HCT116 (cell line): Measurements from ENCODE around the gene AGAP1. TPM values are rescaled to one million over a fixed set of nuclear protein-coding genes. Genes with fewer than 3 reads are reported as not detected.

Experiments used
- ATAC-seq: fragments of 200-7000 bp; cut with Tn5 transposase; 2 replicates; pipeline ENCODE4 v1.9.1; 2020; ENCODE audit warnings: mild to moderate bottlenecking, moderate library complexity
- BruUV-seq: library from RNA; stranded (reverse); fragments of 400-500 nt; replicated peaks from 2 replicates; lab custom pipeline; 2021; lab: Mats Ljungman, UMichigan
- CTCF ChIA-PET: fragments of 300-600 bp; sonication (Branson Sonifier 250); formaldehyde crosslinking; loops from one replicate; lab custom pipeline; 2021; ENCODE audit warnings: antibody characterized with exemption; lab: Charles Lee
- POLR2A ChIA-PET: fragments of 300-600, 350-600 bp; sonication (Branson Sonifier 250); formaldehyde crosslinking; loops from one replicate; lab custom pipeline; 2021; ENCODE audit warnings: antibody characterized with exemption; lab: Charles Lee
- RAD21 ChIA-PET, 2 experiments: fragments of 300-600 bp; sonication (Branson Sonifier 250); formaldehyde crosslinking; loops; one replicate each; lab custom pipeline; 2023; ENCODE audit warnings: low total read pairs in 2 of 2; ENCODE audit not compliant: uncharacterized antibody in 2 of 2, unreplicated experiment in 2 of 2, low non-redundant PET in 1 of 2; lab: Charles Lee
- DNase-seq: peaks from one replicate; pipeline ENCODE4 v3.0.0-alpha.2; 2010; ENCODE audit warnings: low read depth, low spot score
- H2AFZ ChIP-seq: fragments of 200-600 bp; shearing (Covaris generic), sonication (generic); 2 replicates; pipeline ENCODE4 v1.6.1; 2017; ENCODE audit warnings: low read depth, mixed run types, mixed read lengths, antibody characterized with exemption, low read length; ENCODE audit not compliant: poor library complexity, severe bottlenecking
- H3K27ac ChIP-seq: 2 replicates; pipeline ENCODE4 v1.5.1; 2012; ENCODE audit warnings: low read depth, low read length
- H3K27me3 ChIP-seq: fragments of 200-600 bp; sonication (generic); 2 replicates; pipeline ENCODE4 v1.6.1; 2016; ENCODE audit warnings: mixed run types, low read length, mixed read lengths; ENCODE audit not compliant: insufficient read depth
- H3K36me3 ChIP-seq, 2 experiments: fragments of 200-500 bp in 1 of 2; fragments of 200-600 bp in 1 of 2; sonication (Bioruptor generic) in 1 of 2; sonication (generic) in 1 of 2; 2 replicates each; pipeline versions ENCODE4 v1.5.1 to v1.6.1; 2014 to 2016; ENCODE audit warnings: low read length in 2 of 2, inconsistent platforms in 1 of 2, mixed read lengths in 1 of 2, mixed run types in 1 of 2; ENCODE audit not compliant: insufficient read depth in 2 of 2, control insufficient read depth in 1 of 2
- H3K4me1 ChIP-seq, 2 experiments: fragments of 200-600 bp in 1 of 2; sonication (generic) in 1 of 2; 2 replicates each; pipeline versions ENCODE4 v1.5.1 to v1.6.1; 2012 to 2017; ENCODE audit warnings: low read length in 2 of 2, inconsistent platforms in 1 of 2, mild to moderate bottlenecking in 1 of 2, mixed read lengths in 1 of 2, mixed run types in 1 of 2, moderate library complexity in 1 of 2; ENCODE audit not compliant: insufficient read depth in 2 of 2, control insufficient read depth in 1 of 2
- H3K4me2 ChIP-seq: fragments of 200-600 bp; sonication (generic); 2 replicates; pipeline ENCODE4 v1.6.1; 2017; ENCODE audit warnings: mixed run types, low read length, mixed read lengths
- H3K4me3 ChIP-seq, 2 experiments: fragments of 200-600 bp in 1 of 2; sonication (generic) in 1 of 2; replicated peaks in 1 of 2; 2 replicates each; pipeline ENCODE4 v1.5.1; 2011 to 2016; ENCODE audit warnings: low read length in 2 of 2, control low read depth in 1 of 2, low read depth in 1 of 2, mild to moderate bottlenecking in 1 of 2, mixed read lengths in 1 of 2, mixed run types in 1 of 2
- H3K79me2 ChIP-seq: fragments of 200-600 bp; sonication (generic); 2 replicates; pipeline ENCODE4 v1.6.1; 2017; ENCODE audit warnings: mild to moderate bottlenecking, mixed run types, low read length, moderate library complexity, mixed read lengths; ENCODE audit not compliant: insufficient read depth
- H3K9ac ChIP-seq: fragments of 200-600 bp; sonication (generic); 2 replicates; pipeline ENCODE4 v1.6.1; 2016; ENCODE audit warnings: low read length, mixed read lengths
- H3K9me2 ChIP-seq: fragments of 200-600 bp; sonication (generic), shearing (Covaris generic); 2 replicates; pipeline ENCODE4 v1.6.1; 2017; ENCODE audit warnings: mixed run types, mild to moderate bottlenecking, moderate library complexity; ENCODE audit not compliant: insufficient read depth
- H3K9me3 ChIP-seq, 2 experiments: fragments of 200-500 bp in 1 of 2; fragments of 200-600 bp in 1 of 2; sonication (Bioruptor generic) in 1 of 2; sonication (generic) in 1 of 2; 2 replicates each; pipeline ENCODE4 v1.6.1; 2014 to 2017; ENCODE audit warnings: low read length in 2 of 2, mixed read lengths in 2 of 2, inconsistent platforms in 1 of 2, low read depth in 1 of 2, mild to moderate bottlenecking in 1 of 2, mixed run types in 1 of 2, moderate library complexity in 1 of 2; ENCODE audit not compliant: control insufficient read depth in 1 of 2, insufficient read depth in 1 of 2
- H4K20me1 ChIP-seq: fragments of 200-600 bp; sonication (generic), shearing (Covaris generic); 2 replicates; pipeline ENCODE4 v1.6.1; 2017; ENCODE audit warnings: mixed run types, mild to moderate bottlenecking, moderate library complexity; ENCODE audit not compliant: insufficient read depth
- CBX3 ChIP-seq: IDR thresholded peaks from 2 replicates; pipeline ENCODE4 v1.6.1; 2012; ENCODE audit warnings: low read depth
- CEBPB ChIP-seq: IDR thresholded peaks from 2 replicates; pipeline ENCODE4 v1.6.1; 2012; ENCODE audit warnings: low read depth
- EZH2 ChIP-seq: fragments of 200-600 bp; sonication (generic); IDR thresholded peaks from 2 replicates; pipeline ENCODE4 v1.6.1; 2017; ENCODE audit warnings: antibody characterized with exemption, mixed run types
- EZH2phosphoT487 ChIP-seq: fragments of 200-600 bp; IDR thresholded peaks from 2 replicates; pipeline ENCODE4 v1.6.1; 2018; ENCODE audit warnings: antibody characterized with exemption, borderline replicate concordance
- JUND ChIP-seq: IDR thresholded peaks from 2 replicates; pipeline ENCODE4 v1.6.1; 2012
- MAX ChIP-seq: IDR thresholded peaks from 2 replicates; pipeline ENCODE4 v1.6.1; 2012
- POLR2A ChIP-seq: IDR thresholded peaks from 2 replicates; pipeline ENCODE4 v1.7.0; 2011; ENCODE audit warnings: borderline replicate concordance; ENCODE audit not compliant: insufficient read depth, insufficient read length; ENCODE audit errors: extremely low read depth
- POLR2AphosphoS5 ChIP-seq: IDR thresholded peaks from 2 replicates; pipeline ENCODE4 v1.6.1; 2011; ENCODE audit warnings: mild to moderate bottlenecking, low read depth, low read length, moderate library complexity
- RAD21 ChIP-seq: IDR thresholded peaks from 2 replicates; pipeline ENCODE4 v1.6.1; 2012; ENCODE audit warnings: low read depth, mild to moderate bottlenecking
- REST ChIP-seq: IDR thresholded peaks from 2 replicates; pipeline ENCODE4 v1.6.1; 2012; ENCODE audit warnings: low read depth
- SIN3A ChIP-seq: IDR thresholded peaks from 2 replicates; pipeline ENCODE4 v1.6.1; 2012; ENCODE audit warnings: low read depth
- SRF ChIP-seq: IDR thresholded peaks from 2 replicates; pipeline ENCODE4 v1.6.1; 2012; ENCODE audit warnings: low read depth
- TCF7L2 ChIP-seq: IDR thresholded peaks from 2 replicates; pipeline ENCODE4 v1.7.0; 2011; ENCODE audit warnings: borderline replicate concordance, inconsistent platforms; ENCODE audit not compliant: insufficient read depth, insufficient read length; ENCODE audit errors: extremely low read depth
- YY1 ChIP-seq: IDR thresholded peaks from 2 replicates; pipeline ENCODE4 v1.6.1; 2011; ENCODE audit warnings: low read length, low read depth, moderate library complexity, mild to moderate bottlenecking; ENCODE audit not compliant: insufficient replicate concordance; ENCODE audit errors: extremely low read depth
- ZFX ChIP-seq: fragments of 450-650 bp; IDR thresholded peaks from 2 replicates; pipeline ENCODE4 v1.6.1; 2017
- intact Hi-C: fragments of 100-400 bp; cut with micrococcal nuclease; formaldehyde crosslinking; loops from 2 replicates; pipeline ENCODE4 v1.10.0; 2022
- total RNA-seq: library from RNA; stranded (reverse); gene quantifications from one replicate; pipeline ENCODE4 v1.2.1, GENCODE V29; 2021; ENCODE audit not compliant: unreplicated experiment
- TF ChIP-seq, protein P1 (sequence below): IDR thresholded peaks from 2 replicates; pipeline ENCODE4 v1.6.1; 2012
- TF ChIP-seq, protein P2 (sequence below): IDR thresholded peaks from 2 replicates; pipeline ENCODE4 v1.6.1; 2011; ENCODE audit warnings: mild to moderate bottlenecking, low read length, moderate library complexity; ENCODE audit not compliant: insufficient replicate concordance; ENCODE audit errors: extremely low read depth

The AGAP1 gene
- total RNA-seq, 1 experiment from 2014 or later: 43.8 TPM

DNA sequence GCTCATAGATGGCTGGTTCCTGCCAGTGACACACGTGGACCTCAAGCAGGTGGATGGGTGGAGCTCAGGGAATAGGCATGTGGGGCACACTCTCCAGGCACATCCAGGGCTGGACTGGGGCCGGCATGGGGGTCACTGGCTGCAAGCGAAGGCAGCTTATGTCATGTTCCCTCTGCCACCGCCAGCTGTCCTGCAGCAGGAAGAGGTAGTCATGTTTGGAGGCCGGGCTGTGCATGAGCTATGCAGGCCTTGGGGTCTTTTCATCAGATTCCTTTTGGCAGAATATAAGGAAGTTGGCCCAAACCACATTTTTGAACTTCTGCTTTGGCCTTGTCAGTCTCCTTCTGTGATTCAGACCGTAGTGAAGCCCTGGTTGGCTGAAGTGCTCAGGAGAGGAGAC lies 61.5 kb downstream of the AGAP1 start:
- H3K4me1 ChIP-seq: peaks cover 3 to 25% of the 10 kb centered on the region in 2 experiments; a peak in 3 of 4 replicates
- no peak for TF ChIP-seq RAD21
- TF ChIP-seq TCF7L2: no peak
- no peak for TF ChIP-seq REST
- no peak for TF ChIP-seq CEBPB
- TF ChIP-seq POLR2A: no peak
- TF ChIP-seq EZH2phosphoT487: no peak
- TF ChIP-seq EZH2: no peak
- TF ChIP-seq, protein P1, sequence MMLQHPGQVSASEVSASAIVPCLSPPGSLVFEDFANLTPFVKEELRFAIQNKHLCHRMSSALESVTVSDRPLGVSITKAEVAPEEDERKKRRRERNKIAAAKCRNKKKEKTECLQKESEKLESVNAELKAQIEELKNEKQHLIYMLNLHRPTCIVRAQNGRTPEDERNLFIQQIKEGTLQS: no peak
- no peak for TF ChIP-seq ZFX
- TF ChIP-seq CBX3: no peak
- no peak for TF ChIP-seq SIN3A
- no peak for TF ChIP-seq MAX
- TF ChIP-seq, protein P2, sequence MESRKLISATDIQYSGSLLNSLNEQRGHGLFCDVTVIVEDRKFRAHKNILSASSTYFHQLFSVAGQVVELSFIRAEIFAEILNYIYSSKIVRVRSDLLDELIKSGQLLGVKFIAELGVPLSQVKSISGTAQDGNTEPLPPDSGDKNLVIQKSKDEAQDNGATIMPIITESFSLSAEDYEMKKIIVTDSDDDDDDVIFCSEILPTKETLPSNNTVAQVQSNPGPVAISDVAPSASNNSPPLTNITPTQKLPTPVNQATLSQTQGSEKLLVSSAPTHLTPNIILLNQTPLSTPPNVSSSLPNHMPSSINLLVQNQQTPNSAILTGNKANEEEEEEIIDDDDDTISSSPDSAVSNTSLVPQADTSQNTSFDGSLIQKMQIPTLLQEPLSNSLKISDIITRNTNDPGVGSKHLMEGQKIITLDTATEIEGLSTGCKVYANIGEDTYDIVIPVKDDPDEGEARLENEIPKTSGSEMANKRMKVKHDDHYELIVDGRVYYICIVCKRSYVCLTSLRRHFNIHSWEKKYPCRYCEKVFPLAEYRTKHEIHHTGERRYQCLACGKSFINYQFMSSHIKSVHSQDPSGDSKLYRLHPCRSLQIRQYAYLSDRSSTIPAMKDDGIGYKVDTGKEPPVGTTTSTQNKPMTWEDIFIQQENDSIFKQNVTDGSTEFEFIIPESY: no peak
- TF ChIP-seq YY1: no peak
- TF ChIP-seq POLR2AphosphoS5: no peak
- no peak for TF ChIP-seq JUND
- no peak for TF ChIP-seq SRF
- H3K9ac ChIP-seq: no peak overlapping the region
- CTCF ChIA-PET: no interaction called here
- H3K4me2 ChIP-seq: no peak overlapping the region
- no peaks in the 10 kb centered on the region for H3K36me3 ChIP-seq
- no peak overlapping the region for H2AFZ ChIP-seq
- RAD21 ChIA-PET: no interaction called here
- H3K27ac ChIP-seq: no peak overlapping the region
- H3K4me3 ChIP-seq: no peak overlapping the region
- no peaks in the 10 kb centered on the region for H3K27me3 ChIP-seq
- H3K79me2 ChIP-seq: peaks cover 93% of the 10 kb centered on the region
- no peaks in the 10 kb centered on the region for H3K9me2 ChIP-seq
- intact Hi-C loops: no loop called here
- ATAC-seq (no peak), DNase-seq (no peak)
- H4K20me1 ChIP-seq: peaks cover 8% of the 10 kb centered on the region; the same call in 1 of the 2 replicates
- no TSS peak for BruUV-seq
- POLR2A ChIA-PET: no interaction called here
- no peaks in the 10 kb centered on the region for H3K9me3 ChIP-seq
